HepG2 (cell line): Measurements from ENCODE around the gene KIAA1958. TPM values are rescaled to one million over a fixed set of nuclear protein-coding genes. Genes with fewer than 3 reads are reported as not detected.
A peak's percentile ranks its signal among the peaks of the same experiment; 100 is the strongest.

Experiments used
- ATAC-seq: fragments of 200-7000 bp; cut with Tn5 transposase; 3 replicates; pipeline ENCODE4 v1.9.1; 2020; ENCODE audit warnings: mild to moderate bottlenecking, moderate library complexity
- BruUV-seq: library from RNA; stranded (reverse); fragments of 400-500 nt; replicated peaks from 2 replicates; lab custom pipeline; 2021; lab: Mats Ljungman, UMichigan
- CTCF ChIA-PET: fragments of 300-600 bp; formaldehyde crosslinking; extraction: SDS; loops from one replicate; lab custom pipeline; 2021; ENCODE audit warnings: low total read pairs, inconsistent platforms, low intra/inter-chr PET ratio; lab: Yijun Ruan, JAX
- POLR2A ChIA-PET: fragments of 350-600 bp; sonication (Branson Sonifier 250); formaldehyde crosslinking; loops from one replicate; lab custom pipeline; 2020; ENCODE audit warnings: antibody characterized with exemption, inconsistent platforms; lab: Yijun Ruan, JAX
- DNase-seq: peaks from one replicate; pipeline ENCODE4 v3.0.0-alpha.2; 2015; ENCODE audit warnings: low spot score
- FAIRE-seq: peaks from 3 replicates; lab custom pipeline; 2011; peaks lifted over from hg19 to GRCh38; lab: Jason Lieb, UNC
- H2AFZ ChIP-seq: one replicate; pipeline ENCODE4 v1.6.1; 2011; ENCODE audit warnings: low read length, inconsistent platforms
- H3K27ac ChIP-seq: fragments of 300-600 bp; 3 replicates; pipeline ENCODE4 v1.8.0; 2011; ENCODE audit warnings: mixed run types, mild to moderate bottlenecking, mixed read lengths, low read length, inconsistent platforms; ENCODE audit not compliant: insufficient read depth; ENCODE audit errors: extremely low read length
- H3K27me3 ChIP-seq, 2 experiments: fragments of 200-600 bp in 1 of 2; 2 replicates in 1 of 2; 3 replicates in 1 of 2; pipeline versions ENCODE4 v1.6.0 to v1.8.0; 2011; ENCODE audit warnings: low read length in 2 of 2, mild to moderate bottlenecking in 2 of 2, moderate library complexity in 2 of 2, inconsistent platforms in 1 of 2; ENCODE audit not compliant: insufficient read depth in 2 of 2, control insufficient read depth in 1 of 2
- H3K36me3 ChIP-seq, 2 experiments: fragments of 200-600 bp in 1 of 2; replicated peaks in 1 of 2; 2 replicates in 1 of 2; 3 replicates in 1 of 2; pipeline versions ENCODE4 v1.5.1 to v1.8.0; 2011; ENCODE audit warnings: low read length in 2 of 2, inconsistent platforms in 1 of 2; ENCODE audit not compliant: insufficient read depth in 2 of 2, control insufficient read depth in 1 of 2
- H3K4me1 ChIP-seq: 2 replicates; pipeline ENCODE4 v1.5.1; 2012; ENCODE audit warnings: low read length, inconsistent platforms; ENCODE audit not compliant: insufficient read depth
- H3K4me2 ChIP-seq: 2 replicates; pipeline ENCODE4 v1.6.0; 2011; ENCODE audit warnings: low read depth, low read length, inconsistent platforms
- H3K4me3 ChIP-seq, 3 experiments: fragments of 200-600 bp in 1 of 3; sonication (generic), shearing (Covaris generic) in 1 of 3; replicated peaks in 1 of 3; 2 replicates each; pipeline ENCODE4 v1.5.1; 2011 to 2016; ENCODE audit warnings: low read length in 3 of 3, inconsistent platforms in 2 of 3, low read depth in 2 of 3, mild to moderate bottlenecking in 2 of 3, control low read depth in 1 of 3, mixed read lengths in 1 of 3; ENCODE audit not compliant: insufficient read depth in 1 of 3
- H3K79me2 ChIP-seq: one replicate; pipeline ENCODE4 v1.6.1; 2011; ENCODE audit warnings: low read length, inconsistent platforms; ENCODE audit not compliant: insufficient read depth
- H3K9ac ChIP-seq: 2 replicates; pipeline ENCODE4 v1.6.0; 2011; ENCODE audit warnings: mild to moderate bottlenecking, low read depth, low read length, inconsistent platforms; ENCODE audit not compliant: insufficient read depth
- H3K9me3 ChIP-seq: 2 replicates; pipeline ENCODE4 v1.5.1; 2012; ENCODE audit warnings: mild to moderate bottlenecking, low read length
- H4K20me1 ChIP-seq: 2 replicates; pipeline ENCODE4 v1.6.0; 2011; ENCODE audit warnings: inconsistent platforms, mild to moderate bottlenecking, low read length, moderate library complexity; ENCODE audit not compliant: insufficient read depth
- DNMT3B ChIP-seq: conservative IDR thresholded peaks from 2 replicates; pipeline ENCODE4 v1.6.1; 2016; ENCODE audit warnings: missing biosample characterization, control low read depth
- FOXO4 ChIP-seq: sonication (generic); formaldehyde crosslinking; conservative IDR thresholded peaks from 2 replicates; pipeline ENCODE4 v1.8.1; 2023; ENCODE audit warnings: missing genetic modification reagents
- HOXA9 ChIP-seq: sonication (generic); formaldehyde crosslinking; IDR thresholded peaks from 2 replicates; pipeline ENCODE4 v1.8.1; 2022; ENCODE audit warnings: missing genetic modification reagents, mild to moderate bottlenecking, moderate library complexity, borderline replicate concordance
- MNT ChIP-seq: fragments of 450-650 bp; IDR thresholded peaks from 2 replicates; pipeline ENCODE4 v1.6.1; 2016
- SIX1 ChIP-seq: sonication (generic); formaldehyde crosslinking; IDR thresholded peaks from 2 replicates; pipeline ENCODE4 v1.4.0; 2020; ENCODE audit warnings: missing genetic modification reagents, borderline replicate concordance
- SRY ChIP-seq: sonication (generic); formaldehyde crosslinking; IDR thresholded peaks from 2 replicates; pipeline ENCODE4 v1.8.0; 2022; ENCODE audit warnings: mild to moderate bottlenecking, missing genetic modification reagents
- THAP9 ChIP-seq: sonication (generic); formaldehyde crosslinking; IDR thresholded peaks from 2 replicates; pipeline ENCODE4; 2020; ENCODE audit warnings: missing genetic modification reagents, mild to moderate bottlenecking, borderline replicate concordance
- TMF1 ChIP-seq: sonication (generic); formaldehyde crosslinking; IDR thresholded peaks from 2 replicates; pipeline ENCODE4 v1.8.1; 2022; ENCODE audit warnings: low read depth, missing genetic modification reagents
- TOPORS ChIP-seq: sonication (generic); formaldehyde crosslinking; IDR thresholded peaks from 2 replicates; pipeline ENCODE4 v1.8.0; 2023; ENCODE audit warnings: mild to moderate bottlenecking, missing genetic modification reagents
- ZFP36 ChIP-seq: fragments of 150-350 bp; IDR thresholded peaks from 2 replicates; pipeline ENCODE4 v1.6.1; 2018; ENCODE audit warnings: borderline replicate concordance, low read length, low read depth; ENCODE audit not compliant: partially characterized antibody
- ZNF205 ChIP-seq: IDR thresholded peaks from 2 replicates; pipeline ENCODE4 v1.6.1; 2018; ENCODE audit warnings: missing biosample characterization, missing genetic modification reagents
- ZNF441 ChIP-seq: sonication (generic); formaldehyde crosslinking; IDR thresholded peaks from 2 replicates; pipeline ENCODE4 v1.7.0; 2021; ENCODE audit warnings: missing genetic modification reagents, borderline replicate concordance
- ZNF800 ChIP-seq: sonication (generic); formaldehyde crosslinking; IDR thresholded peaks from 2 replicates; pipeline ENCODE4 v1.4.0; 2020; ENCODE audit warnings: missing genetic modification reagents
- ZNF841 ChIP-seq: sonication (generic); formaldehyde crosslinking; IDR thresholded peaks from 2 replicates; pipeline ENCODE4 v1.8.1; 2023; ENCODE audit warnings: missing genetic modification reagents, borderline replicate concordance
- WGBS: methylation state at CpG from one replicate; pipeline ENCODE4 v1.1.6; 2017; ENCODE audit warnings: low lambda C conversion rate; 5-methylcytosine and 5-hydroxymethylcytosine counted together
- in situ Hi-C: cut with HindIII; loops from 2 replicates; pipeline ENCODE4 v1.10.0; 2017; ENCODE audit warnings: low pct_unique_long_range_greater_than_20kb; ENCODE audit not compliant: extremely low pct_ligation_motif_present
- intact Hi-C: fragments of 100-400 bp; cut with micrococcal nuclease; formaldehyde crosslinking; loops from one replicate; pipeline ENCODE4 v1.10.0; 2022; ENCODE audit not compliant: unreplicated experiment
- polyA plus RNA-seq, 8 experiments: library from polyadenylated mRNA; depleted of rRNA in 3 of 8; stranded (reverse) in 7 of 8; unstranded in 1 of 8; fragments of >200 nt; fragmentation: Illumina TruSeq in 4 of 8; extraction: Trizol in 4 of 8; gene quantifications; 2 replicates each; pipeline versions ENCODE4 v1.2.1 to v1.2.3, GENCODE V29; 2011 to 2016; ENCODE audit warnings: low read depth in 4 of 8, missing spikeins in 1 of 8, mixed read lengths in 1 of 8; ENCODE audit not compliant: insufficient read depth in 1 of 8
- total RNA-seq, 5 experiments: library from RNA; depleted of rRNA; stranded (reverse); fragments of >200 nt; fragmentation: Illumina TruSeq; extraction: Trizol; gene quantifications; 2 replicates each; pipeline ENCODE4 v1.2.3, GENCODE V29; 2016; ENCODE audit warnings: low read depth in 1 of 5

KIAA1958 gene
- total and polyA plus RNA-seq, 2 of the 13 experiments (the other 11 are each of a cell fraction or from before 2014, with no cell fraction given) = 8.5 to 10.3 TPM

- Histone ChIP-seq H3K9me3 (peaks cover 13% of the 10 kb centered on the region), H3K27ac (no peak overlapping the region), H3K9ac (no peak overlapping the region), H2AFZ (no peak overlapping the region), H3K27me3 (no peaks in the 10 kb centered on the region), H3K4me3 (no peak overlapping the region), H4K20me1 (no peaks in the 10 kb centered on the region), H3K36me3 (peaks cover 0 to 5% of the 10 kb centered on the region in 2 experiments; a peak in 3 of 5 replicates), H3K4me2 (no peak overlapping the region), H3K79me2 (no peaks in the 10 kb centered on the region), H3K4me1 (no peaks in the 10 kb centered on the region)
- ATAC-seq = peak; percentile 43; the same call in 2 of the 3 replicates
- TF ChIP-seq ZNF441 (CRISPR knock-in tag) (no peak), ZFP36 (no peak), SIX1 (CRISPR knock-in tag) (no peak), DNMT3B (CRISPR knock-in tag) (no peak), ZNF205 (CRISPR knock-in tag) (no peak), THAP9 (CRISPR knock-in tag) (no peak), HOXA9 (CRISPR knock-in tag) (no peak), ZNF800 (CRISPR knock-in tag) (no peak), ZNF841 (CRISPR knock-in tag) (no peak), TMF1 (no peak), SRY (CRISPR knock-in tag) (no peak), TOPORS (no peak), MNT (no peak), FOXO4 (CRISPR knock-in tag) (no peak)
- intact Hi-C loops (no loop called here), in situ Hi-C loops (loop anchor here (25.0 kb wide), 1 partner anchor 235 kb away; the partner anchor contains the start of gene INIP)
- FAIRE-seq = no peak
- 94% methylated on average over 2 of the region's 2 CpGs for WGBS
- no peak for DNase-seq
- ChIA-PET CTCF (no interaction called here), POLR2A (interaction anchor here (2.2 kb wide), 1 partner anchor 9 kb away, joined by 8 read pairs; the partner anchor contains the start of gene KIAA1958)
- no TSS peak for BruUV-seq
Measured at GRCh38 chr9:112477330-112477729, 9.3 kb upstream of the KIAA1958 start.
